Fibroblast of the conjunctiva (primary cell): ENCODE measurements around the gene SKI.
"Not testable (repeated sequence)": the region's sequence is repeated elsewhere in the genome, so short reads cannot be mapped to it uniquely, and the experiment has no call there.

Experiments used
- DNase-seq: peaks from one replicate; pipeline ENCODE4 v3.0.0-alpha.2; 2010; ENCODE audit warnings: low read depth

The SKI gene

DNA sequence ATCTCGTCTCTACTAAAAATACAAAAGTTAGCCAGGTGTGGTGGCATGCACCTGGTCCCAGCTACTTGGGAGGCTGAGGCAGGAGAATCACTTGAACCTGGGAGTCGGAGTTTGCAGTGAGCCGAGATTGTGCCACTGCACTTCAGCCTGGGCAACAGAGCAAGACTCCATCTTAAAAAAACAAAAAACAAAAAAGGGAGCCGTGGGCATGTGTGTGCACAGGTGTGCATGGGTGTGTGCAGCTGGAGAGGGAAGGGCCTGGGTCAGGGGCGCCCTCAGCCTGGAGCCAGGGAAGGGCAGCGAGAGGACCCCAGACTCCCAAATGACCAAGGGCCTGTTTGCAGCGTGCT, 18.9 kb downstream of the SKI start:
- not testable (repeated sequence) for DNase-seq

DNA sequence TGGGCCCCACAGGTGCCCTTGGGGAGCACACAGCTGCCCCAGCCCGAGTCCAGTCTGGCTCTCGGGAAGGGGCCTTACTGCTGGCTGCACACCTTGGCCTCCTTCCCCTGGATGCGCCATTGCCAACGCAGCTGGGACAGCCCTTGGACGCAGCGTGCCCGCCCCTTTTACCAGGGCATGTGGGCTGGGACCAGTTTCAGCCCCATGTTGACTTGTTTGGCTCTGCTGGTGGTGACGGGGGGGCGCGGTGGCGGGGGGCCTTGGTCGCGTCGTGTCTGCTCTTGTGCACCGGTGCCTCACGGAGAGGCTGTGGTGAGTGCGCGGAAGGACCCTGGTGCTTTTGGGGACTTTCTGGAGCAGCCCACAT, 19.6 kb downstream of the SKI start:
- no peak for DNase-seq

DNA sequence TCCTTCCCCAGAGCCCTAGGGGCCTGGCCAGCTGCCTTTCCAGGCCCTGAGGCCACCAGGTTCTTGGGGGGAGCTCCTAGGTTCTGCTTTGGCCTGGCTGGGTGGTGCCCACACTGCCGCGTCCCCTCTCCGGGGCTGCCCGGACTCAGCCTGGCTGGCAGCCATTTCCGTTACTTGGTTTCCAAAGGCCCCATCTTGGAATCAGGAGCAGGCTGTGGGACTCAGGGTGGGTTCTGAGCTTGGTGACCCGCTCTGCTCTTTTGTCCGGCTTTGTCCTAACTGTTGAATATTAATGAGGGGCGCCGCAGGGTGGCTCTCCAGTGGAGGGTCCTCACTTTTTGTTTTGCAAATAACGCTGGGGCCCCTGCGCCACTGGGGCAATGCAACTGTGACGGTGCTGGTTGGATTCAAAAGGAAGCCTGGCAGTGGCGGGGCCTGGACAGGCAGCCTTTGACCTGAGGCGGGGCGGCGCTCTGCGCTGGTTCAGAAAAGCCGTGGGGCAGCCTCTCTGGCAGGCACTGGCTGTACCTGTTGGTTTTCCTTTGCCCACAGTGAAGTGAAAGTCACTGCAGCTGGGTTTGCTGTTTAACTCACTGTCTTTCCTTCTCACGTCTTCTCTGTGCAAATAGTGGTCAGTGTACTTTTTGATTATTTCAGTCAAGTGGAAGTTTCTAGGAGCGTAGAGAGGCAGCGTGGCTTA, 20.2 kb downstream of the SKI start:
- DNase-seq = no peak

DNA sequence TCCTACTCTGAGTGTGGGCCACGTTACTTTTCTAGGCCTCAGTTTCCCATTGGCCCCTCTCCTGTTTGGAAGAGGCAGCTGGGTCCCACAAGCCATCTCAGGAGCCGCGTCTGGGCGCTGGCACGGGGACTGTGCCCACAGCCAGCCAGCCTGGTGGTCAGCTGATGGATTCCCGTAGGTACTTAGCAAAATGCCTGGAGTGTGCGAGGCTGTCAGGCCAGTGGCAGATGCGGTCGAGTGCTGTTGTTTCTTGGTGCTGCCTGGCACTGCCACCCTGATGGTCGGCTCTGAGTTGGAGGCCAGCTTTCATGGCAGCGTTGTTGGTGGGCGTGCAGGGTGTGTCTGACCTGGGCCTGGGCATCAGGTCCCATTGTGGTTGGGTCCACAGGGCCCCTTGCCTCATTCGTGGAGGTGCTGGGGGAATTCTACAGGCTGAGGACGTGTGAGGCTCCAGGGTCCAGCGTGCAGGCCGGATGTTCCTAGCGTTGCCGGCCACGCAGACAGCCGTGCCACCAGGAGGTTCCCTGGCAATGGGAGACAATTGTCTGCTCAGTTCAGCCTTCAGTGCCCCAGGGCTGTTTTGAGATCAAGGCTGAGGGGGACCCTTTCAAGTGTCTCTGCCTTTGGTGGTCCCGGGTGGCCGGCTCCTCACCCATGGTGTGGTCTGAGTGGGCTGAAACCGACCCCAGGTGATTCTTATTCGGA, 20.9 kb downstream of the SKI start:
- no peak for DNase-seq

DNA sequence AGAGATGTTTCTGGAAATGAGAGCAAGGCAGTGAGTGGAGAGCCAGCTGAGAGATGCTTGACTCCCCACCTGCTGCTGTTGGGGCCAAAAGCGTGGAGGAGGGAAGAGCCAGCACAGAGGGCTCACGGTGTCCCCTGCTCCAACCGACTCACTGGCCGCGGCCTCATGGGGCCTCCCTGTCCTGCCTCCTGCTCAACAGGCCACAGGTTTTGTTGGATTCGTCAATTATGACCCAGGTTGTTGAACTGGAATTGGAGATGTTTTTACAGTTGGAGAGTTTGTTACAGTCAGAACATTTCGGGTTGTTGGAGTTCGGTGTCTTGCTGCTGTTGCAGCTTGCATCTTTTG, 21.4 kb downstream of the SKI start:
- no peak for DNase-seq

GRCh38 chr1:2250721-2251281, 22.7 kb downstream of the SKI start:
- no peak for DNase-seq

- no peak for DNase-seq
Observed at GRCh38 chr1:2251363-2251762, 23.2 kb downstream of the SKI start.

GRCh38 chr1:2251786-2252185, 23.7 kb downstream of the SKI start:
- no peak for DNase-seq

DNA sequence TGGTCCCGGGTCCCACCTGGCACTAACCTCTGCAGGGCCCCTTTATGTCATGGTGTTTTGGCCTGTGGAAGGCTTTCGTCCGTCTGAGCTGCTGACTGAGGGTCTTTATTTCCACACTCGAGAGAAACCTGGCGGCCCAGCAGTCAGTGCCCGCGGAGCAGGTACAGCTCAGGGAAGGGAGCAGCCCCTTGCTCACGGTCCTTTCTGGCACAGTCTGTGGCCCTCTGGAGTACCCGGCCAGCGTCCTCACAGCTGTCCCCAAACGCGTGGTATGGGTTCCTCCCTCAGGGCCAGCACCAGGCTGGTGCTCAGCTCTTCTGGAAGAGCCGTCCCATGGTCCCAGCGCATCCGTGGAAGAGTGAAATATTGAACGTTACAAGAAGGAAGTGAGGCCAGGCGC, 24.3 kb downstream of the SKI start:
- DNase-seq = no peak

DNA sequence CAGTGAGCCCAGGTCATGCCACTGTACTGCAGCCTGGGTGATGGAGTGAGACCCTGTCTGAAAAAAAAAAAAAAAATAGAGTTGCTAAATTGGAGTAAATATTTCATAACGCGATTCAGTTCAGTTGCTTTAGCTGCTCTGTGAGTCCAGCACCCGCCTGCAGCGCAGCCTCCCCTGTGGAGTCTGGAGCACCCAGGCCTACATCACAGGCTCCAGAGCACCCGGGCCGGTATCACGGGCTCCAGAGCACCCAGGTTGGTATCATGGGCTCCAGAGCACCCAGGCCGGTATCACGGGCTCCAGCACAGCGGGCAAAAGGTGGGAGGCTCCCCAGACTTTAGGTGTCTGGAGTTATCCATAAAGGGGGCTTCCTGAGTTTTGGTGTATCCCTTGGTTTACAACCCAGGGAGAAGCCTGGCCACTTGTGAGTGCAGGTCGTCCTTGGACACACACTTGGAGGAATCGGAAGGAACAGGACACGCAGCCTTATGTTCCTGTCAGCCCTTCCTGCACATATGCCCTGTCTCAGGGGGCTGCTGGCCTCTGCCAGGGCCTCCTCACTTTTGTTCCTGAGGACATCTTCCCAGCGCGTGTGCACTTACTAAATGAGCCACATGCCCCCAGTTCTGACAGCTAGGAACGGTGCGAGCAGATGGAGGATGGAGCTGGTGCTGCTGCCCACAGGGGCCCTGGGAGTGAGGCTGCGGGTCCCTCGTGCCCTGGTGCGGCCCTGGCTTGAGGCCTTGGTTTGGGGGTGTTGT, 25.1 kb downstream of the SKI start:
- DNase-seq = no peak

GRCh38 chr1:2253797-2254480, 25.8 kb downstream of the SKI start:
- no peak for DNase-seq

- no peak for DNase-seq
Observed at GRCh38 chr1:2255047-2255419, 26.9 kb downstream of the SKI start.

GRCh38 chr1:2255420-2256369, 27.6 kb downstream of the SKI start:
- DNase-seq = peak; percentile 35

DNA sequence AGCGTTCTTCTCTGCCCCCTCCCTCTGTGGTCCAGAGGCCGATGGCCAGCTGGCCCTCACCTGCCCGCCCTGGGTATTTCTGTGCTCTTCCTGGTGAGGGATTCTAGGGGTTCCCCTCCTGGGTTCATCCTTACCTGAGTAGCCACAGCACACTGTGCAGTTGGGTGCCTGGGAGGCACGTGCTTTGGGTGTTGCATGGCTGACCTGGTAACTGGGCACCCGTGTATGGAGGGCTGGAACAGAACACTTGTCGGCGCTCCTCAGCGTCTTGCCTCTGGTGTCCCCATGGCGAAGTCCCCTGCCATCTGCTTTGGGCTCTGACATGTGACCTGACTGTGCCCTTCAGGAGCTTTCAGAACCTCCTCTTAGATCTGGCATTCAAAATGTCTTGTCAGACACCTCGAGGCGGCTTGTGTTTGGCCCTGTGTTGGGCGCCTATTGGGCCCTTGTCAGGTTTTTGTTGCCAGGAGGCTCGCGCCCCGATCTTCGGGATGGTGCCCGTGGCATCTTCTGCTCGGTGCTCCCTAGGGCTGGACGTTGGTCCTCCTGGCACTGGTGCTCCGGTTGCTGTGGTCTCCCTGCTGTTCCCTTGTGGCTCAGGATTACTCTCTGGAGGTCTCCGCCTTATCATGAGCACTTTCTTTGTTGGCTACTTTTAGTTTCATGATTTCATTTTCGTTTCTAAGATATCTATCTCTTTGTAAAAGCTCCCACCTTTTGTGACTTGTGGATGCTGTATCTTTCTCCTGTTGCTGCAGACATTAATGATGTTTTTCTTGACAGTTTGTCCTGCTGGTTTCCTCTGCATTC, 28.5 kb downstream of the SKI start:
- DNase-seq = no peak

DNA sequence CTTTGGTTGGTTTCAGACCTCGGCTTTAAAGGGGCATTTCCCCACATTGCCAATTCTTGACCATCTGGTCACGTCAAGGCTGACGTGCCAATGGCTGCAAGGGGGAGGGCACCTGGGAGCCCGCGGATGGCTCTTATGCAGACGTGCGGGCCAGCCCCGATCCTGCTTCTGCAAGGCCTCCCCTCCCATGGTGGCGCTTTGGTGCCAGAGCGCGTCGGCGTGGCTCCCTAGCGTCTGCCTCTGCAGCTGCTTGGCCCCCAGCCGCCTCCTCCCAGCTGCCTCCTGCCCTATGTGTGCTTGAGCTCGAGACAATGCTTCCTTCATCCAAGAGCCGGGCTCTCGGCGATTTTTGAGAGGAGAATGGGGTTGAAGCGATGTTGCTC, 29.1 kb downstream of the SKI start:
- DNase-seq = no peak

GRCh38 chr1:2258122-2258681, 30.1 kb downstream of the SKI start:
- no peak for DNase-seq

- DNase-seq = no peak
Observed at GRCh38 chr1:2258996-2259395, 30.9 kb downstream of the SKI start.

DNA sequence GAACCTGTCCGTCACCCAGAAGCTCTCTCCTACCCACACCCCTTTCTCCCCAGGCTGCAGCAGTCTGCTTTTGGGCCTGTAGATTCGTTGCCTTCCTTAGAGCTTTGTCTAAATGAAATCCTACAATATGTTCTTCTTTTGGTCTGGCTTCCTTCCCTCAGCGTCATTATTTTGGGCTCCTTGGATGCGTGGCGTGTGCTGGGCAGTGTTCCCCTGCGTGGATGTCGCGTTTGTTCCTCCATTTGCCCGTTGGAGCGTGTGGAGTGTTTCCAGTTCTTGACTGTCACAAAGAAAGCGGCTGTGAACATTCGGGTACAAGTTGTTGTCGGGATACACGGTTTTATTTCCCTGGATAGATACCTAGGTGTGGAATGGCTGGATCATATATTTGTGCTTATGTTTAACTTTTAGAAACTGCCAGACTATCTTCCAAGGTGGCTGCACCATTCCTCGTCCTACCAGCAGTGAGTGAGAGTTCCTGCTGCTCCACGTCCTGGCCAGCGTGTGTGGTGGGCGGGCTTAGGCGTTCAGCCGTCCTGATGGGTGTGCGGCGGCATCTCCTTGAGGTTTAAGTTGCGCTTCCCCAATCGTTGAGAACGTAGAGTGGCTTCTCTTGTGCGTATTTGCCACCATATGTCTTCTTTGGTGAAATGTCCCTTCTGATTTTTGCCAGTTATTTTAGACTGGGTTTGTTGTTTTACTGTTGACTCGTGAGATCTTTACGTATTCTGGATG, 31.7 kb downstream of the SKI start:
- DNase-seq = no peak

- DNase-seq = not testable (repeated sequence)
Observed at GRCh38 chr1:2260470-2260869, 32.4 kb downstream of the SKI start.

DNA sequence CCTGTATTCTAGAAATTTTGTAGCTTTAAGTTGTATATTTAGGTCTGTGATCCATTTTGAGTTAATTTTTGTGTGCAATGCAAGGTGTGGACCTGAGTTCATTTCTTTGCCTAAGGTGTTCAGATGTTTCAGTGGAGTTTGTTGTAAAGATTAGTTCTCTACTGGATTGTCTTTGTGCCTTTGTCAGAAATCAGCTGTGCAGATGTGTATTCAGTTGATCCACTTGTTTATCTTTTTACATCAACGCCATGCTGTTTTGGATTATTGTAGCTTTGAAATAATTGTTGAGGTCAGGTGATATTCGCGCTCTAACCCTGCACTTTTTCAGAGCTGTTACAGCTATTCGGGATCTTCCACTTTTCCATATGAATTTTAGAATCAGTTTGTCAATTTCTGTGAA, 32.8 kb downstream of the SKI start:
- DNase-seq = no peak
